ENCODE measurements around the gene HSPA4L. TPM values are rescaled to one million over a fixed set of nuclear protein-coding genes. Genes with fewer than 3 reads are reported as not detected.

Gene HSPA4L
- total RNA-seq, 2 donors from 2014 or later = 2.4 to 3.1 TPM

- Mint-ChIP-seq H3K36me3 (ENCODE audit: low read depth) (no peaks in the 10 kb centered on the region), H3K9me3 (no peaks in the 10 kb centered on the region), H3K4me3 (no peak overlapping the region), H3K27me3 (peaks cover 5% of the 10 kb centered on the region), H3K4me1 (no peaks in the 10 kb centered on the region), H3K27ac (no peak overlapping the region)
- ATAC-seq (replicated peaks) = no peak
Measured at GRCh38 chr4:127828121-127828520, 46.0 kb downstream of the HSPA4L start.

DNA sequence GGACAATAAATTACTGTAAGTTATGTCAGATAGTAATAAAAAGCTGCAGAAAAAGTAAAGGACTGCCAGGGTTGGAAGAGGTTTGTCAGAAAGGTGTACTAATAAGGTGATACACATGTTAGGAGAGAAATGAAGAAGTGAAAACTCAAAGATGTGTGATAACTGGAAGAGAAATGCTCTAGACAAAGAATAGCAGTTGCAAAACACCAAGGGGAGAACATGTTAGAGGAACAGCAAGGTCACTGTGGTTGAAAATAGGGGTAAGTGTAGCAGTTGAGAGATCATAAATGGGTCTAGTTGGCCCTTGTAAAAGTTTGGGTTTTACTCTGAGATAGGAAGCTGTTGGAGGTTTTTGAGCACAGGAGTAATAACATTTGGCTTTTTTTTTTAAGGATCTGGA lies 46.9 kb downstream of the HSPA4L start:
- Mint-ChIP-seq H3K4me3 (no peak overlapping the region), H3K4me1 (no peaks in the 10 kb centered on the region), H3K27me3 (peaks cover 1% of the 10 kb centered on the region), H3K27ac (no peak overlapping the region), H3K9me3 (no peaks in the 10 kb centered on the region), H3K36me3 (ENCODE audit: low read depth) (no peaks in the 10 kb centered on the region)
- no peak for ATAC-seq (replicated peaks)

DNA sequence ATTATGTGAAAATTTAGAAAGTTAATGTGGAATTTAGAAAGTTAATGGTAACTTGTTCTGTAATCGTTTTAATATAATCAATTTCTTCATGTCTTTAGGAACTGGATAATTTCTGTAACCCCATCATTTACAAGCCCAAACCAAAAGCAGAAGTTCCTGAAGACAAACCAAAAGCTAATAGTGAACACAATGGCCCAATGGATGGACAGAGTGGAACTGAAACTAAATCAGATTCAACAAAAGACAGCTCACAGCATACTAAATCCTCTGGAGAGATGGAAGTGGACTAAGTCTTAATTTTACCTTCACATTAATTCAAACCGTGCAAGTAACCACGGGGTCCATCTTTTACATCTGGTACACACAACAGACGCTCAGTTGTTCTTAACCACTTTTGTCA lies 50.5 kb downstream of the HSPA4L start:
- Mint-ChIP-seq H3K27ac (no peak overlapping the region), H3K4me1 (no peaks in the 10 kb centered on the region), H3K36me3 (ENCODE audit: low read depth) (no peaks in the 10 kb centered on the region), H3K9me3 (no peaks in the 10 kb centered on the region), H3K4me3 (no peak overlapping the region), H3K27me3 (no peaks in the 10 kb centered on the region)
- ATAC-seq (replicated peaks) = no peak

DNA sequence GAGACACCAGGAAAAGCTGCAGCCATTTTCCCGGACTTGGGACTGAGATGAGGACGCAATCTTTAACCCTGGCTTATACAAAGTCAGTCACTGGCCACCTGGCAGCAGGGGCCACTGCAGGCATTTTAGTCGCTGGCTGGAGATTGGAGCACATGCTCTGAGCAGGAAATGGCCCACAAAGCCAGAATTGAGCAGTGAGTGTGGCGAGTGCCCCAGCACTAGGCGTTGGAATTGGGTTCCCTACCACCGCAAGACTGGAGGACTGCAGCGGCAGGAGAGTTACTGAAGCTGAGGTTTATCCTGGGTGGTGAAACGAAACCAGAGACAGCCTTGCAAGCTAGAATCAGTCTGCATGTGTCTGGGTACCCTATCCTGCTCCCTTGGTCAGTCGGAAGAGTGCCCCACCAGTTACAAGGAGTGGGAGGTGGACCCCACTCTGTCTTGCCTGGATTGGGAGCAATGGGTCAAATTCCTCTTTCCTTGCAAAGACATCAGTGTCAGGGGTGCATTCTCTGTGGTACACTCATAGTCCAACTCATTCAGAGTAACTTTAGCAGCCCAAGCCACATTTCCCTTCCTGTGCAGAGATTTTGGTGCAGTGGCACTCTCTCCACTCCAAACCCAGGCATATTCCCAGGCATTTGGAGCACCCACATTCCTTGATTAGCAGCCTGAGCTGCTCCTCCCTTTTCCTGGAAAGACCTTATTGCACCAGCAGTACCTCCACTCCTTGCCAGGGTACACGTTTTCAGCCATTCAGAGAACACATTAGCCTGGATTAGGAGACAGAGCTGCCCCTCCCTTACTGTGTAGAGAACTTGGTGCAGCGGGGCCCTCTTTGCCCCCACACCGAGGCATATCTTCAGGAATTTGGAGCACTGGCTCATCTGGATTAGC lies 61.8 kb downstream of the HSPA4L start:
- Mint-ChIP-seq H3K27me3 (no peaks in the 10 kb centered on the region), H3K4me1 (no peaks in the 10 kb centered on the region), H3K36me3 (ENCODE audit: low read depth) (peaks cover 19% of the 10 kb centered on the region), H3K4me3 (no peak overlapping the region), H3K27ac (no peak overlapping the region), H3K9me3 (peaks cover 18% of the 10 kb centered on the region)
- ATAC-seq (replicated peaks) = no peak

GRCh38 chr4:127844601-127845116 lies 62.5 kb downstream of the HSPA4L start:
- Mint-ChIP-seq H3K27me3 (no peaks in the 10 kb centered on the region), H3K4me3 (no peak overlapping the region), H3K9me3 (peaks cover 23% of the 10 kb centered on the region), H3K36me3 (ENCODE audit: low read depth) (peaks cover 24% of the 10 kb centered on the region), H3K27ac (no peak overlapping the region), H3K4me1 (no peaks in the 10 kb centered on the region)
- ATAC-seq (replicated peaks) = no peak

GRCh38 chr4:127846061-127846460 lies 63.9 kb downstream of the HSPA4L start:
- peaks cover 31% of the 10 kb centered on the region for H3K9me3 Mint-ChIP-seq
- no peak for ATAC-seq (replicated peaks)

GRCh38 chr4:127846765-127847164 lies 64.6 kb downstream of the HSPA4L start:
- no peaks in the 10 kb centered on the region for H3K4me1 Mint-ChIP-seq
- ATAC-seq (replicated peaks) = no peak
- H3K27ac Mint-ChIP-seq = no peak overlapping the region
- peaks cover 30% of the 10 kb centered on the region for H3K36me3 Mint-ChIP-seq (ENCODE audit: low read depth)
- peaks cover 34% of the 10 kb centered on the region for H3K9me3 Mint-ChIP-seq
- no peaks in the 10 kb centered on the region for H3K27me3 Mint-ChIP-seq
- no peak overlapping the region for H3K4me3 Mint-ChIP-seq

More at GRCh38 chr4:127846061-127846460, 63.9 kb downstream of the HSPA4L start:
- Mint-ChIP-seq H3K4me3 (no peak overlapping the region), H3K36me3 (ENCODE audit: low read depth) (peaks cover 30% of the 10 kb centered on the region), H3K27me3 (no peaks in the 10 kb centered on the region), H3K27ac (no peak overlapping the region), H3K4me1 (no peaks in the 10 kb centered on the region)

DNA sequence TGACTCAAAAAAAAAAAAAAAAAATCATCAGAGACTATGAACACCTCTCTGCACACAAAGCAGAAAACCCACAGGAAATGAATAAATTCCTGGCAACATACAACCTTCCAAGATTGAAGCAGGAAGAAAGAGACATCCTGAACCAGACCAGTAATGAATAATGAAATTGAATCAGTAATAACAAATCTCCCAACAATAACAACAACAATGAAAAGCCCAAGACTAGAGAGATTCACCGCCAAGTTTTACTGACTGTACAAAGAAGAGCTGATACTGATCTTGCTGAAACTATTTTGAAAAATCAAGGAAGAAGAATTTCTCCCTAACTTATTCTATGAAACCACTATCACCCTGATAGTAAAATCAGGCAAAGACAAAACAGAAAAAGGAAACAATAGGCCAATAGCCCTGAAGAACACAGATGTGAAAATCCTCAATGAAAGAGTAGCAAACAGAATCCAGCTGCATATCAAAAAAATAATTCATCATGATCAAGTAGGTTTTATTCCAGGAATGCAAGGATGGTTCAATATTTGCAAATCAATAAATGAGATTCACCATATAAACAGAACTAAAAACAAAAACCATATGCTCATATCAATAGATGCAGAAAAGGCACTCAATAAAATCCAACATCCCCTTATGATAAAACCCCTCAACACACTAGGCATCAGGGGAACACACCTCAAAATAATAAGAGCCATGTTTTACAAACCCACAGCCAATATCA lies 67.5 kb downstream of the HSPA4L start:
- H3K9me3 Mint-ChIP-seq = peaks cover 38% of the 10 kb centered on the region
- H3K4me3 Mint-ChIP-seq = no peak overlapping the region
- H3K36me3 Mint-ChIP-seq (ENCODE audit: low read depth) = peaks cover 30% of the 10 kb centered on the region
- H3K27me3 Mint-ChIP-seq = no peaks in the 10 kb centered on the region
- no peaks in the 10 kb centered on the region for H3K4me1 Mint-ChIP-seq
- no peak for ATAC-seq (replicated peaks)
- no peak overlapping the region for H3K27ac Mint-ChIP-seq

DNA sequence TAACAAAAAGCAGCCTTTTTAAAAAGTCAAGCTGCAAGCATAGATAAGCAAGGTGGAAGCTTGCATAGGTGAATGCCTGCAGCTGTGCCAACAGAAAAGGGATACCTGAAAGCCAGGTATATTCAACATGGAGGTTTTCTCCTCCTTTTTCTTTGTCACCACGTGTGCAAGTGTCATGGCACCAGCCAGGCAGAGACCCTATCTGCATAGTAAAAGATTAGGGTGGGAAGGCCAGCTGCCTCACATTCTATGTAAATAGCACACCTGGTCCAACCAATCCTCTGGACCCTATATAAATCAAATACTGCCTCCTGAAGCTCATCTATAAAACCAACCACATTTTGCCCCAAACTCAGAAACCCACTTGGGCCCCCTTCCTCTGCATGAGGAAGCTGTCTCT lies 70.5 kb downstream of the HSPA4L start:
- no peak overlapping the region for H3K27ac Mint-ChIP-seq
- ATAC-seq (replicated peaks) = no peak
- H3K9me3 Mint-ChIP-seq = peaks cover 27% of the 10 kb centered on the region
- H3K27me3 Mint-ChIP-seq = no peaks in the 10 kb centered on the region
- H3K4me3 Mint-ChIP-seq = no peak overlapping the region
- peaks cover 30% of the 10 kb centered on the region for H3K36me3 Mint-ChIP-seq (ENCODE audit: low read depth)
- H3K4me1 Mint-ChIP-seq = no peaks in the 10 kb centered on the region

- no peak for ATAC-seq (replicated peaks)
- H3K9me3 Mint-ChIP-seq = peaks cover 21% of the 10 kb centered on the region
- peaks cover 14% of the 10 kb centered on the region for H3K36me3 Mint-ChIP-seq (ENCODE audit: low read depth)
- no peaks in the 10 kb centered on the region for H3K27me3 Mint-ChIP-seq
- H3K4me3 Mint-ChIP-seq = no peak overlapping the region
- H3K4me1 Mint-ChIP-seq = peaks cover 6% of the 10 kb centered on the region
- no peak overlapping the region for H3K27ac Mint-ChIP-seq
Measured at GRCh38 chr4:127856196-127856812, 74.2 kb downstream of the HSPA4L start.

DNA sequence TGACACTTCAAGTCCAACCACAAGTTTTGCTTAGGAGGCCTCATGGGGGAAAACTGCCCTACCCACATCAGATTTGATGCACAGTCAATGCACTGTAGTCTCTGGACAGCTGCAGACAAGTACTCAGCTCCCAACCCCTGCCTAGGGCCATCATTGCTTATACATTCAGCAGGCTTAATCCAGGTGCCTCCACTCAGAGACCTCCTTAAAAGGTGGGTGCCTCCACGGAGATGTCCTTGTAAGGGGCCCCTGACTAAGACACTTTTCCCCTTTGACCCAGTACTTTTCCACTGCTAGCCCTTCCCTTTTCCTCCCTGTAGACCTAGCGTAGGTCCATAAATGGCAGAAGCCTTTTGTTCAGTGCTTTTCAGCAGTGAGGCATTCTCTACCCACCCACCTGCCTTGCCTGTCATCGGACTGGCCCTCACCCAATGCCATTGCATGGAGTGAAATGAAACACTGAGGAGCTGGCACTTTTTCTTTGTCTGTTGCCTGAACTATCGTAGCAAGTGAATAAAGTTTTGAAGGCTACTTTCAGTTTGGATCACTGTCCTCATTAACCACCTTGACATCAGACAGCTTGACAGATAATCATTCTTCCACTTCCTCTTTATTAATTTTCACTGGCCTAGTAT lies 74.8 kb downstream of the HSPA4L start:
- ATAC-seq (replicated peaks) = no peak
- Mint-ChIP-seq H3K36me3 (ENCODE audit: low read depth) (peaks cover 14% of the 10 kb centered on the region), H3K9me3 (peaks cover 18% of the 10 kb centered on the region), H3K27ac (no peak overlapping the region), H3K27me3 (no peaks in the 10 kb centered on the region), H3K4me1 (peaks cover 6% of the 10 kb centered on the region), H3K4me3 (no peak overlapping the region)

DNA sequence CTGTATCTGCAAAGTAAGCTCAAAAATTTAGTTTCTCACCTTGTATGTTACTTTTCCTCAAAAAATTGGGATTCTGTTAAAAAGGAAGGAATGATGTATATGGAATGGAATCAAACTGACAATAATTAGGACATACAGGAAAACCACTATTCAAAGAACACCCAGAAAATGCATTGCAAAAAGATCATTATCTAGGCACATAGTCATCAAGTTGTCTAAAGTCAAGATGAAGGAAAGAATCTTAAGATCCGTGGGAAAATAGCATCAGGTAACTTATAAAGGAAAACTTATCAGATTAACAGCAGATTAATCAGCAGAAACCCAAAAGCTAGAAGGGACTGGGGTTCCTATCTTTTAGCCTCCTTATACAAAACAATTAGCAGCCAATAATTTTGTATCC lies 75.5 kb downstream of the HSPA4L start:
- Mint-ChIP-seq H3K4me1 (peaks cover 6% of the 10 kb centered on the region), H3K27me3 (no peaks in the 10 kb centered on the region), H3K36me3 (ENCODE audit: low read depth) (peaks cover 14% of the 10 kb centered on the region), H3K9me3 (peaks cover 18% of the 10 kb centered on the region), H3K27ac (no peak overlapping the region), H3K4me3 (no peak overlapping the region)
- ATAC-seq (replicated peaks) = no peak

GRCh38 chr4:127868196-127868595 lies 86.1 kb downstream of the HSPA4L start:
- Mint-ChIP-seq H3K4me1 (no peaks in the 10 kb centered on the region), H3K9me3 (no peaks in the 10 kb centered on the region), H3K36me3 (ENCODE audit: low read depth) (no peaks in the 10 kb centered on the region)

DNA sequence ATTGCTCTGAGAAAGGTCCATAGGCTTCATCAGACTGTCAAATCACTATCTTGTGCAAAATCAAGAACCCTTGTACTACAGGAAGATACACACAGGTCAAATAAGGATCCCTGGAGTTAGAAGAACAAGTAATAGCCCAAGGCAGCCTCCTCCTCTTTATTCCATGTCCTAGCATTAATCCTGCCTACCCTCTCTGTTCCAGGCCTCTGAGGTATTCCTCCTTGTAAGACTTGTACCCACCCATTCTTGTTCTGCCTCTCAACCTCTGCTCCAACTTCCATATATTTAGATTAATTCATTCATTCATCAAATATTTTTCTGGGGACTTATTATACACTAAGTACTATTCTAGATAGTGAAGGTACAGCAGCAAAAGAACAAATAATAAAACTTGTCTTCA lies 88.2 kb downstream of the HSPA4L start:
- H3K36me3 Mint-ChIP-seq (ENCODE audit: low read depth) = peaks cover 4% of the 10 kb centered on the region
- H3K27me3 Mint-ChIP-seq = no peaks in the 10 kb centered on the region
- no peaks in the 10 kb centered on the region for H3K4me1 Mint-ChIP-seq
- no peaks in the 10 kb centered on the region for H3K9me3 Mint-ChIP-seq
- H3K4me3 Mint-ChIP-seq = no peak overlapping the region
- no peak overlapping the region for H3K27ac Mint-ChIP-seq
- ATAC-seq (replicated peaks) = no peak

More at GRCh38 chr4:127868196-127868595, 86.1 kb downstream of the HSPA4L start:
- H3K27me3 Mint-ChIP-seq = no peaks in the 10 kb centered on the region
- no peak for ATAC-seq (replicated peaks)
- no peak overlapping the region for H3K27ac Mint-ChIP-seq
- H3K4me3 Mint-ChIP-seq = no peak overlapping the region
